Stimulated activated CD4-positive, alpha-beta T cell treated with anti-CD3 and anti-CD28 coated beads, Interleukin-1b, Interleukin-23, amount 100 ng/mL, for 48 hours (primary cell): ENCODE data around the gene MICU1.
"Not testable (repeated sequence)": the region's sequence is repeated elsewhere in the genome, so short reads cannot be mapped to it uniquely, and the experiment has no call there.

Experiments used
- DNase-seq: peaks from one replicate; pipeline ENCODE4 v3.0.0-alpha.2; 2020

MICU1 gene

DNA sequence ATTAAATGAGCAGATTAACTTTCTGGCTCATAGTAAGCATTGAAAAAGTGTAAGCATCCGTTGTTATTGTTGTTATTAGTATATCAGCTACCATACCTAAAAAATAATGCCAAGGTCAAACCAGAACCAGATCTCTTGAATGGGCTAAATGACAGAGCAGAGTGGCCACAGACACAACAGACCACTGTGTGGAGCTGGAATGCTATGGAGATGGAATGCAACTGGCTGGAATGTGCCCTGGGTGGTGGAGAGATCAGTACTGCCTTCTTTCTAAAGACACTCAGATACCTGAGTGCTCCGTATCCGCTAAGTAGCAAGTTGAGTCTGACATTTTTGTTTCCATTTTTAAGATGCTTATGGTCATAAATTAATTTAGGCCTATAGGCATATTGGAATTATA is 250.7 kb downstream of the MICU1 start:
- DNase-seq, result no peak

DNA sequence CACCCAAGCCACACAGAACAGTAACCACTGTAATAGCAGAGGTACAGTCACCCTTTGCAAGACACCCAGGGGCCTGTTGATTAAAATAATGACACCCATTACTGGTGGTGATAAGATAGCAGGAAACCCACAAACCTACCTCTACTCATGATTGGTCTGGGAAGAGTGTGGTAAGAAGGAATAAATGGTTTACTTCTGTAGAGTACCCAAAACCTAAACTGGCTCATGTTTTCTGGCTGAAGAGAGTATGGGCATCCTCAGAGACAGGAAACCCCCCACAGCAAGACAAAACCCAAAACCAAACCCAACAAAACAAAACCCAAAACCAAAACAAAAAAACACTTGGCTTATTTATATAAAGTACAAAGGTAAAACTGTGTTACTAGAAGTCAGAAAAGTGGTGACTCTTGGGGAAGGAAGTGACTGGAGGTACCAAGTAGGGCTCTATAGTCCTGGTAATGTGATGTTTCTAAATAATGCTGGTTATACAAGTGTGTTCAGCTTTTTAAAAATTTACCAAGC is 255.6 kb downstream of the MICU1 start:
- no peak for DNase-seq

DNA sequence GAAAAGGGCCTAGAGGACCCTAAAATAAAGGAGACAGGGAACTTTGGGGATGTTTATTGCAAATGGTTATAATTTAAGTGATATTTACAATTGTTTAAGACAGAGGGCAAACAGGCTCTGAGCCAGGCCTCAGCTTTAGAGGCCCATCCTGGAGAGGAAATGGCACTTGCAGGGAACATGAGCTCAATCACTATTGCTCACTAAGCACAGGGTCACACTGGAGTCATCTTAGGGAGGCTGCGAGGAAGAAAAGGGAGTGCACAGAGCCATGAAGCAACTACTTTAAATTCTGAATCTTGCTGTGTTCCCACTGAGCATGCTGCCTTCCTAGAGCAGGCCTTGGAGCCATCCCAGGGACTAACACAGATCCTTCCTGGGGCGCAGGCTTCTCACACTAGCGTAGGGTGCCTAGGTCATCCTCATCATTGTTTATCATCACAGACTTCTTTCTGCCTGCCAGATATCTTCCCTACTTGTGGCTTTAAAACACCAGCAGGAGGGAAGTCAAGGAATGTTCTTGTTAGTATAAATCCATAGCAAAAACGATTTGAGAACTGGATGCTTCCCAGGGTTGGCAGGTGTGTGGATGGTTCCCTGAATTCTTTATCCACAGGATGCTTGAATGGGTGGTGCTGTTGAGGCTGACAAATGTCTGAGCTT is 258.4 kb downstream of the MICU1 start:
- no peak for DNase-seq

- no peak for DNase-seq
Measured at GRCh38 chr10:72365106-72365895, 260.6 kb downstream of the MICU1 start.

GRCh38 chr10:72364239-72364777 is 261.6 kb downstream of the MICU1 start:
- DNase-seq, result peak; percentile 85

- DNase-seq, result no peak
Measured at GRCh38 chr10:72356987-72357386, 268.9 kb downstream of the MICU1 start.

GRCh38 chr10:72356115-72356514 is 269.8 kb downstream of the MICU1 start:
- no peak for DNase-seq

DNA sequence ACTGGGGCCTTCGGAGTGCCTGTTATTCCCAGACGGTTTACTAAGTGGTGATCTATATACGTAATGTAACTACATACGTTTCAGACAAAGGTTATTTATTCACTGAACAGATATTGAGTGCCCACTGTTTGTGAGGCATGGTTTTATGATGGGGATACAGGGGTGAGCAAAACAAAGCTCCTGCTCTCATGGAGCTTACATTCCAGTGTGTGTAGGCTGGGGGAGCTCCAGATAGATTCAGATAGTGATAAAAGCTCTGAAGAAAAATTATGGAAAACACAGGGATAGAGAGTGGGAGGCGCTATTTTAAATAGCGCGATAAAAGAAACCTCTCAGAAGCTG is 270.7 kb downstream of the MICU1 start:
- no peak for DNase-seq

- peak; percentile 89 for DNase-seq
Measured at GRCh38 chr10:72354356-72355213, 271.3 kb downstream of the MICU1 start, which contains the start of gene DNAJB12. TSS of gene DNAJB12 (minus strand) at chr10:72354919. CDS start at chr10:72354897, 22 bp downstream.

GRCh38 chr10:72353965-72354355 is 271.9 kb downstream of the MICU1 start:
- no peak for DNase-seq

DNA sequence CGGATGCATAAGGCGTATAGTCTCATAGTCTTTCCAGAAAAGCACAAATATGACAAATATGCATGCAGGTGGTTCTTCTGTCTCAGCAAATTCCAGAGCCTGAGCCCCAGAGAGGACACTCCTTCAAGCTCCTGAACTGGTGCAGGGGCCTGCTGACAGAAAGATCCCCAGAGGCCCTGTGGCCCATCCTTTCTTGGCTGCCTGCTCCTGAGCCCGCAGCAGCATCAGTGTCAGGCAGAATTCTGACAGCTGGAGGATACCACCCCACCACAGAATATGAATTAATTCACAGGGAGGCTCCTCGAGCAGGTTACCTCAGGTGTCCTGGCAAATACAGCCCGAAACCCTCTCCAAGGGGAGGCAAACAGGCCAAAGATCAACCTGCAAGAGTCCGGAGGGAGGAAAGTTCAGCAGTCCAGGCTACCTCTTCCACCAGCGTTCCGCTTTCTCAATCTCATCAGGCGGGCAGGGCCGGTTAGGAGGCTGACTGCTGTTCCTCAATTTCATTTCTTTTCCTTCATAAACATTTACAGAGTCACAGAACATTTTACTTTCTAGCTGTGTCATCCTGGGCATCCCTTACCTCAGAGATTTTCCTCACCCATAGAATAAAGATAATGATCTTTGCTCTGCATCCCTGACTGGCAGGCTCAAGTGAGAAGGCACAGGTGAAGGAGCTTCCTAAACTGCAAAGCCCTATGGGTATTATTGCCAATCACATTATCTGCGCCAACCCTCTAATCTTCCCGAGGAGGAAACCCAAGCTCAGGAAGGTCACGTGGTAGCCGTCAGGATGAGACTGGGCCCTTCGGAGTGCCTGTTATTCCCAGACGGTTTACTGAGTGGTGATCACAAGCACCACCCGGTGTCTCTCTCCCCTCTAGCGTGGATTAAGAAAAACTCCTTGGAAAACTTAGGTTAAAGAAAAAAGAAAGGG is 272.6 kb downstream of the MICU1 start:
- DNase-seq, result no peak

DNA sequence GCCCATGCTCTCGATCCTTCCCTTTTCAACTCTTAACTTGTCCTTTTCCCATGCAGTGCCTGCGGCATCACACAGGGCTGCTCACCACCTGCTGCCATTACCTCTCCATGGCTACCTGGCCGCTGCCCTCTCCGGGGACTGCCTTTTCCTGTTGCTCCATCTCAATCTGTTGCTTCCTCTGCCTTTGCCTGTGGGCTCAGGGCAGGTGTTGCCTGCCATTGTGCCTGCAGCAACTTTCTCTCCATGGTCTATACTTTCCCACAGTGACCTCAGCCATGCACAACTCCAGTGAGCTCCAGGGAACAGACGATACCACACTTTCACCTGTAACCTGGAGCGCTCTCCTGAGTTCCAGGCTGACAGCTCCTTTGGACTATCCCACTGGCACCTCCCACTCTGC is 274.4 kb downstream of the MICU1 start:
- no peak for DNase-seq

GRCh38 chr10:72349438-72349837 is 276.4 kb downstream of the MICU1 start:
- no peak for DNase-seq

- DNase-seq, result no peak
Measured at GRCh38 chr10:72348282-72348681, 277.6 kb downstream of the MICU1 start.

DNA sequence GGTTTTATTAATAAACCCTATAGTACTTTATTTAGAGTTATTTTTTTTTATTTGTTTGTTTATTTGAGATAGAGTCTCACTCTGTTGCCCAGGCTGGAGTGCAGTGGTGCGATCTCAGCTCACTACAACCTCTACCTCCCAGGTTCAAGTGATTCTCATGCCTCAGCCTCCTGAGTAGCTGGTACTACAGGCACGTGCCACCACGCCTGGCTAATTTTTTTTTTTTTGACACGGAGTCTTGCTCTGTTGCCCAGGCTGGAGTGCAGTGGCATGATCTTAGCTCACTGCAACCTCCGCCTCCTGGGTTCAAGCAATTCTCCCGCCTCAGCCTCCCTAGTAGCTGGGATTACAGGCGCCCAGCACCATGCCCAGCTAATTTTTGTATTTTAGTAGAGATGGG is 279.8 kb downstream of the MICU1 start:
- not testable (repeated sequence) for DNase-seq

- no peak for DNase-seq
Measured at GRCh38 chr10:72344932-72345331, 280.9 kb downstream of the MICU1 start.

GRCh38 chr10:72342911-72343310 is 283.0 kb downstream of the MICU1 start:
- DNase-seq, result no peak

DNA sequence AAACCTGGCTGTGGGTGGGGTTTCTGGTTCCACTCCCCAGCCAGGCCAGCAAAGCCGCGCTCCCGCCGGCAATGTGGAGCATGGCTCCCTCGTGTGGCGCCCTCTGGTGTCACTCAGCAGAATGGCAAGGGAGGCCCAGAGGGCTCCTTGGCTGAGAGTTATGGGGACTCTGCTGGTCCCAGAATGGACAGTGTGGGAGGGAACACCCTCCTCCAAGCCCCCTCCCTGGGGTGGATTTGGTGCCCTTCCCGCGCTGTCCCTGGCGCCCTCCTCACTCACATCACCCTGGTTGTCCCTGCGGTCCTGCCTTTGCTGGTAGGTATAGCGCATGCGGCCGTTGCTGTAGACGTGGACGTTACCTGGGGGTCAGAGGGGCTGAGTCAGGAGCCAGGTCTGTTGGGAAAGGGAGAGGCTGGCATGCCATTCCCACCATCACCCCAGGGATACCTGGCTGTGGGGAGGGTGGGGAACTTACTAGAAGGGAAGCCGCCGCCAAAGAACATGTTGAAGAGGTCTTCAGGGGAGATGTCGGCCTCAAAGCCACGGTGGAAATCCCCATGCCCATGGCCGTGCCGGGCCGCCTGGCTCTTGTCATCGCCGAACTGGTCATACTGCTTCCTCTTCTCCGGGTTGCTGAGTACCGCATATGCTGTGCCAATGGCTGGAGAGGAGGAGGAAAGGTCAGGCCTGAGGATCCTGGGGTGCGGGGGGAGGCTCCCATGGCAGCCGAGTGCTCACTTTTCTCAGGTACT is 285.2 kb downstream of the MICU1 start:
- DNase-seq, result peak; percentile 77

DNA sequence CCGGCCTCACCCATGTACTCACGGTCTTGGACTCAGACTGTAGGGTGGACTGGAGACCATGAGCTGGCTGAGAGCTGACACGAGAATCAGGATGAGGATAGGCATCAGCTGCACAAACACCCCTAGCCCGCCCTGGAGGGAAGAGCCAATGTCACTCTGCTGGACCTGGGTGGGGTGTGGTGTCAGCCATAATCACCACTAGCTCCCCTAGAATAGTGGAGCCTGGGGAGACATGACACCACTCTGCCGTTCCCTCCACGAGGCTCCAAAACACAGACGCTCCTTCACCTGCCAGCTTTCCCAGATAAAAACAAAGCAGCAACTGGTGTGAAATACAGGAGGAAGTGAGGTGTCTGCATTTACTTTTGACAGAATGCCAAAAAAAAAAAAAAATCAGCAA is 287.7 kb downstream of the MICU1 start:
- no peak for DNase-seq

GRCh38 chr10:72337722-72338121 is 288.2 kb downstream of the MICU1 start:
- no peak for DNase-seq

DNA sequence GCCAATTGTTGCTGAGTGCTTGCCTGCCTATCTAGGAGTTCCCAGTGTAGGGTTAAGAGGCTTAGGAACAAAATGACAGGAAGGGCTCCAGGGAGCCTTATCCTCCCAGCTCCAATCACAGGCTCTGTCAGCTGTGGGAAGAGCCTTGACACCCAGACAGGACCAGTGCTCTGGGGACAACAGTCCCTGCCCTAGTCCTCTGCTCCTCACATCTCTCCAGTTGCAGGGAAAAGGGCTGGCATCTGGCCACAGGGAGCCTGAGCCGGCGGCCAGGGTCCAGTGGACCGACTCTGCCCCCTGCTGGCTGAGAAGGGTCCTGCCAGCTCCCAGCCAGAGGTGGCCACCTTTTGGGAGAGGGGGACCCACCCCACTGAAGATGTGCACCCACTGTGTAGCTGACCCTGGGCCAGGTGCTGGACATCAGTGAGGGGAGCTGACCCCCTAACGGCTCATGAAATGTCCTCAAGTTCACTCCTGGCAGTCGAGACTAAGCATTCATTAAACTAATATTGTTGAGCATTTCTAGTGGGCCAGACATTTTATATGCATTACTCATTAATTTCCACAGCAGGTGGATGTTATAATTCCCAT is 288.7 kb downstream of the MICU1 start:
- peak; percentile 67 for DNase-seq
